Ishikawa (cell line): ENCODE results near the gene TUBB1.

Experiments used
- CEBPB ChIP-seq: IDR thresholded peaks from 2 replicates; pipeline ENCODE4 v1.6.1; 2012
- CREB1 ChIP-seq: IDR thresholded peaks from 2 replicates; pipeline ENCODE4 v1.6.1; 2012; ENCODE audit warnings: low read depth
- EGR1 ChIP-seq: IDR thresholded peaks from 2 replicates; pipeline ENCODE4 v1.6.1; 2012
- EP300 ChIP-seq: IDR thresholded peaks from 2 replicates; pipeline ENCODE4 v1.6.1; 2012; ENCODE audit warnings: borderline replicate concordance
- FOXM1 ChIP-seq: IDR thresholded peaks from 2 replicates; pipeline ENCODE4 v1.6.1; 2012; ENCODE audit warnings: low read depth, borderline replicate concordance
- MAX ChIP-seq: IDR thresholded peaks from 2 replicates; pipeline ENCODE4 v1.6.1; 2012
- NFIC ChIP-seq: IDR thresholded peaks from 2 replicates; pipeline ENCODE4 v1.6.1; 2012
- RAD21 ChIP-seq: IDR thresholded peaks from 2 replicates; pipeline ENCODE4 v1.6.1; 2012; ENCODE audit warnings: low read depth
- REST ChIP-seq: IDR thresholded peaks from 2 replicates; pipeline ENCODE4 v1.6.1; 2012; ENCODE audit warnings: low read depth, mild to moderate bottlenecking
- TAF1 ChIP-seq: IDR thresholded peaks from 2 replicates; pipeline ENCODE4 v1.6.1; 2012; ENCODE audit warnings: low read depth, mild to moderate bottlenecking
- TCF12 ChIP-seq: IDR thresholded peaks from 2 replicates; pipeline ENCODE4 v1.6.1; 2012; ENCODE audit warnings: low read depth
- TEAD4 ChIP-seq: IDR thresholded peaks from 2 replicates; pipeline ENCODE4 v1.6.1; 2012
- USF1 ChIP-seq: IDR thresholded peaks from 2 replicates; pipeline ENCODE4 v1.6.1; 2012
- YY1 ChIP-seq: IDR thresholded peaks from 2 replicates; pipeline ENCODE4 v1.6.1; 2012; ENCODE audit warnings: low read depth
- ZBTB7A ChIP-seq: IDR thresholded peaks from 2 replicates; pipeline ENCODE4 v1.6.1; 2012; ENCODE audit warnings: low read depth

Gene TUBB1

GRCh38 chr20:59030911-59031563, 11.8 kb downstream of the TUBB1 start:
- no peak for TF ChIP-seq MAX
- TF ChIP-seq FOXM1: no peak
- TF ChIP-seq CREB1: no peak
- no peak for TF ChIP-seq ZBTB7A
- no peak for TF ChIP-seq CEBPB
- no peak for TF ChIP-seq TAF1
- no peak for TF ChIP-seq YY1
- TF ChIP-seq REST: no peak
- no peak for TF ChIP-seq TEAD4
- no peak for TF ChIP-seq NFIC
- no peak for TF ChIP-seq TCF12
- TF ChIP-seq EP300: no peak
- TF ChIP-seq EGR1: no peak
- no peak for TF ChIP-seq RAD21
- TF ChIP-seq USF1: no peak

GRCh38 chr20:59031564-59032022, 12.4 kb downstream of the TUBB1 start:
- peak; percentile 72 for TF ChIP-seq USF1
- TF ChIP-seq YY1: no peak

- TF ChIP-seq REST: no peak
- peak; percentile 25; the same call in 1 of the 2 replicates for TF ChIP-seq NFIC
- no peak; the same call in 1 of the 2 replicates for TF ChIP-seq CREB1
- no peak for TF ChIP-seq CEBPB
- TF ChIP-seq ZBTB7A: no peak
- TF ChIP-seq EGR1: no peak; the same call in 1 of the 2 replicates
- peak; percentile 86 for TF ChIP-seq MAX
- TF ChIP-seq TCF12: peak; percentile 14; the same call in 1 of the 2 replicates
- TF ChIP-seq EP300: 0 out of 2 replicates have a peak, but pooled peaks have one; percentile 2
- peak; percentile 88 for TF ChIP-seq YY1
- TF ChIP-seq TAF1: peak; percentile 73
Measured at GRCh38 chr20:59032023-59032712, 12.9 kb downstream of the TUBB1 start, which contains the start of gene ATP5F1E. ATP5F1E (minus strand) TSS chr20:59032335; CDS start chr20:59032251, 84 bp downstream.

- TF ChIP-seq NFIC: no peak
- no peak for TF ChIP-seq CEBPB
- no peak for TF ChIP-seq ZBTB7A
- no peak for TF ChIP-seq CREB1
- no peak for TF ChIP-seq TAF1
- no peak for TF ChIP-seq EP300
- TF ChIP-seq REST: no peak
- TF ChIP-seq USF1: no peak
- no peak for TF ChIP-seq EGR1
Measured at GRCh38 chr20:59032713-59033059, 13.5 kb downstream of the TUBB1 start.
